ENCODE results near the gene NDRG4. TPM values are rescaled to one million over a fixed set of nuclear protein-coding genes. Genes with fewer than 3 reads are reported as not detected.
A peak's percentile ranks its signal among the peaks of the same experiment; 100 is the strongest.

The NDRG4 gene
- 304 TPM for total RNA-seq

GRCh38 chr16:58499615-58500351, at the start of gene NDRG4:
Gene NDRG4 (plus strand): TSS chr16:58500143. CDS start chr16:58500249, 106 bp downstream.

GRCh38 chr16:58515125-58515870, 15.4 kb downstream of the NDRG4 start, which contains the start of gene SETD6:
Gene SETD6 (plus strand): TSS chr16:58515517. CDS start chr16:58515538, 21 bp downstream.

Small RNA genes lying within 50 kb of the gene (small RNA-seq; reads per million reads assigned to genes)
- gene RNU6-103P (ENCODE audit: low replicate concordance) (not detected), gene SNORA46 (ENCODE audit: low replicate concordance) (77.2 reads per million, percentile 95 among the genes with 10 or more reads in this experiment), gene SNORA50A (ENCODE audit: low replicate concordance) (not detected)

Other genes starting within 250 kb of the NDRG4 start
- gene PRSS54, start 205.1 kb upstream of the NDRG4 start, total RNA-seq, result not detected
- 4.1 TPM for gene GINS3, start 107.7 kb upstream of the NDRG4 start, total RNA-seq
- 47.0 TPM for gene SETD6, start 15.4 kb downstream of the NDRG4 start, total RNA-seq
- 157 TPM for gene CNOT1, start 129.7 kb downstream of the NDRG4 start, total RNA-seq
- gene SLC38A7, start 184.6 kb downstream of the NDRG4 start, total RNA-seq, result 30.7 TPM
- gene GOT2, start 234.2 kb downstream of the NDRG4 start, total RNA-seq, result 34.1 TPM

All from parietal lobe (tissue), 2 donors.